GM18861 (cell line): ENCODE data around the gene PPP1R1B.

Experiments
- ATAC-seq: cut with Tn5 transposase; IDR thresholded peaks from one replicate; pipeline ENCODE4 v1.9.1; 2021; ENCODE audit not compliant: unreplicated experiment

Gene PPP1R1B

DNA sequence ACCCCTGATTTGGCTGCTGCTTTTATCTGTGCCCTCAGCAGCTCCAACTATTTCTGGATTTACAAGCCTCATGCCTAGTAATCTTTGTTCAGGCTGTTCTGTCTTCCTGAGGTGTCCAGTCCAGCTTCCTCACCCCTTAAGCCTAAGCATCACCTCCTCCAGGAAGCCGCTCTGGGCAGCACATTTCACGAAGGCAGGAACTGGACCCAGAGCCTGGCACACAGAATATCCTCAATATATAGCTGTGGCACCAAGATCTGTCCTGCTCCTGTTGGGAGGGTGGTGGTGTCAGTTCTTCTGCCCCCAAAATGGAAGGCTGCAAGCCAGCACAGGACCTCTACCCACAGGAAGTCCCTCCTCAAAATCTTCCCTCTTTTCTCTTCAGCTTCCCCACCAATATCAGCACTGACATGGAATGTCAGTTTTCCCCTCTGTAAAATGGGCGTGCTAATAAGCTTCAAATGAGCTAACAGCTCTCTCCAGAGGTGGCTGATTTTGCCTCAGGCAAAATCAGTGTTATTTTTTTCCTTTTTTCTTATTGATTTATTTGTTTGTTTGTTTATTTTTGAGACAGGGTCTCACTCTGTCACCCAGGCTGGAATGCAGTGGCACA lies 12.1 kb upstream of the PPP1R1B start:
- no peak for ATAC-seq

DNA sequence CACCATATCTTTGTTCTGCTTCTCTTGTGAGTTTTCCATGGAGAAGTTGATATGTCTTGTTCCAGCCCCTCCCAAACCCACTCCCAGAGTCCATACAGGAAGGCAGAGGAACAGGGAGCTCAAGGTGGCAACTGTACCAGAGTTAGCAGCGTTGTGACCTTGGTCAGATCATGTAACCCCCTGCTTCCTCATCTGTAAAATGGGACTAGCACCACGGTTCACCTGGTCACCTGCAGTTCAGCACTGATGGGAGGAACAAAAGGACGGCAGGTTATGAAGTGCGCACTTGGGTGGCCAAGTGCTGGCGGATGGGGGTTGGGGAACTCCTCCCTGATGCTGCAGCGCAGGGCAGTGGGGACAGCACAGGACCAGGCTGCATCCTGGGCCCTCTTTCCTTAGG lies 11.3 kb upstream of the PPP1R1B start:
- no peak for ATAC-seq

DNA sequence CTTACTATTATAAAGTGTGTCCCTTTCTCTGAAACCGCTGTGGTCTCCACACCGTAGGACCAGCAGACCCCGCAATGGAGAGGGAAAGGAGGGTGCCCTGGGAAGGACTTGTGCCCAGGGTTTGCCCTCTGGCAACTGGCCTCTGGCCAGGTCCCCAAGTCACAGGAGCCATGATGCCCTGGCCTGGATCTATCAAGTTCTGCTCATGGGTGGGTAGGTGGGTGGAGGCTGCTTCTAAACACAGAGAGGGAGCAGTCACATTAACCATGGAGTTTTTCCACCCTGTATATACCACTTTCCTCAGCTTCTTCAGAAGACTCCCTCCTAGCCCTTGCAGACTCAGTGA lies 9.7 kb upstream of the PPP1R1B start:
- no peak for ATAC-seq

DNA sequence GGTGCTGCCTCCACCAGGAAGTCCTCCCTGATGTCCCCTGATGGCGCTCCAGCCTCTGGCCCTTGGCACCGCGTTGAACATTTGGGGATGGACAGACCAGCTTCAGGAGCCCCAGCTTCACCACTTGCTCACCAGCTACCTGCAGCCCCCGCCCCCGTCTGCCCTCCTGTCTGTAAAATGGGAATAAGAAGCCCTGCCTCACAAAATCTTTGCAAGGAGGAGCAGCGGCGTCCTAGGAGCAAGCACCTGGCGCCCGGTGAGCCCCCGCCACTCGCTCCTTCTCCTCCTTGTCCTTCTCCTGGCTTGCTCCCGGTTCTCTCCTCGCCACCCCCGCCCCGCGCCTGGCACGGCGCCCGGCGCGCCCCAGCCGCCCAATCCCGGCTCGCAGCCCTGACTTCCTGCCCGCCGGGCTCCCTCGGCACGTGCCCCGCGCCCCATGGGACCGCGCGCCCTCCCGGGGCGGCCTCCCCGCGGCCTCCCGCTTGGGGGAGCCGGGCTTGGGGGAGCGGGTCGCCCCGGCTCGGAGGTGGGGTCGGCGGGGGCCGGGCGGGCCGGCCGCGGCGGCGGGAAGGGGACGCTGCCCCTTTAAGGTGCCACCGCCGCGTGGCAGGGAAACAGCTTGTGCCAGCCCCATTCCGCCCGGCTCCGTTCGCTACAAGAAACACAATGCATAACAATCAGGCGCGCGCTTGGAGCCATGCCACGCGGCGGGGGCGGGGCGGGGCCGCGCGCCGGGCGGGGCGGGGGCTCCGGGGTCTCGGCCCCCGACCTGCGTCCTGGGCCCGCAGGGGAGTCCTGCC lies 9.1 kb upstream of the PPP1R1B start:
- ATAC-seq, result no peak

DNA sequence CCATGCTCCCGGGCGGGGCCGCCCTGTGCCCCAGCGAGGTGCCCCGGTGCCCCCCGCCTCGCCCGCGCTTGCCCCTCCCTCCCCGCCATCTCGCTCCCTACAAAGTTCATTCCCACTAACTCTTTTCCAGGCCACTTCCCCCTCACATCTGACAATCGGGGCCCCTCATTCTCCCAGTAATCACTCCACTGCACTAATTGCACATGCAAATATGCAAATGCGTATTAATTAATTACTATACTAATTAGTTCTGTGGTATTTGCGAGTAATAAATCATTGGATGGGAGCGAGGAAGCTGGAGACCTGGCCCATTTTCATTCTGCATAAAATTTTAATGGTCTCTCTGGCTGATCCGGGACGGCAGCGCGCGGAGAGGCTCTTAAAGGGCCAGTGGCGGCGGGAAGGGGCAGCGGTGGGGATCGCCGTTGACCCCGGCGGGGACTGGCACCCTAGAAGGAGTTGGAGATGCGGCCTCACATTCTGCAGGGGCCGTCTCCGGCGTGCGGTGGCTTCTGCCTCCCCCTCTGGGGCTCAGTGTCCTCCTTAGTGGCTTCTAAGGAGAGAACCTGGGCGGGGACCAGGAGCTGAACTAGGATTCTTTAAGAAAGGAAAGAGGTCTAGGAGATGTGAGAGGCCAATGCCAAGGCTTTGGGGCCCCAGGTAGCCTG lies 8.4 kb upstream of the PPP1R1B start:
- ATAC-seq, result no peak

DNA sequence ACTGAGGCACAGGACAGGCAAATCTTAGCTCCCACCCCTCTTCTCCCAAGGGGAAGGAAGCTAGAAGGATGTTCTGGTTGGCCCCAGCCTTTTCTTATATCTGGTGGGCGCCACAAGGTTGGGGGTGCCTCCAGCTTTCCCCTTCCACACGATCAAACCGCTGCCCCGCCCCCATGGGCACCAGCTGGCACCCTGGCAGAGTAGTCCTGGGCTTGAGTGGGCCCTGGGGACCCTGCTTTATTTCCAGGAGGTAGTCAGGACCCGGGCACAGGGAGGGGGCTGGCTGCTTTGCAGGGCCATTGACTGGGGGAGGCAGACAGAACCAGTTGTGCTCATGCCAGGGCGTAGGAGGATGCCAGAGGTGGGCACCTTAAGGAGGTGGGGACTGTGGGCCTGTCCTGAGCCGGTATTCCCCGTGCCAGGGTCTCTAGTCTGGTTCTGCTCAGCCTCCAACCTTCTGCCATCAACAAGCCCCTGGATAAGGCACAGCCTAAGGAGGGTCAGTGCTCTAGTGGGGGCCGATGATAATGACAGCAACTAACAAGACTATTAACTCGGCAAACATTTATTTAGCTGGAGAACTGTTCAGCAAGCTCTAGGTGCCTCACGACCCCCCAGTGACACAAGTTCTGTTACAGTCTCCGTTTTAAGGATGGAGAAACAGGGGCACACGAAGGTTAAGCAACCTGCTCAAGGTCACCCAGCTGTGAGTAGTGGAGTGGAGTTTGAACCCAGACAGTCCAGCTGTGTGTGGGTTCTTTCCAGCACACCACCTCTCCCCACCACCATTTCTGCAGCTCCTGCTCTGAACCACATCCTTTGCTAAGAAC lies 7.6 kb upstream of the PPP1R1B start:
- no peak for ATAC-seq

DNA sequence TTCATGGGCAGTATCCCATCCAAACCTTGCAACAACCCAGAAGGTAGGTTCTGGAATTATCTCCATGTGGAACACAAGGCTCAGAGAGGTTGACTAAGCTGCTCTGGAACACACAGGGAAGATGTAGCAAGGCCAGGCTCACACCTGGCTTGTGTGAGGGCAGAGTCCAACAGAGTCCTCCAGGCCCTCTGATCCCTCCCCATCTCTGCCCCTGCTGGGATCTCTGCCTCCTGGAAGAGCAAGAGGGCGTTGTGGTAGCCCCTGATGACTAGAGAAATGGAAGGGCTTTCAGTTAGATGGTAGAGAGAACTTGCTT lies 7.0 kb upstream of the PPP1R1B start:
- no peak for ATAC-seq

DNA sequence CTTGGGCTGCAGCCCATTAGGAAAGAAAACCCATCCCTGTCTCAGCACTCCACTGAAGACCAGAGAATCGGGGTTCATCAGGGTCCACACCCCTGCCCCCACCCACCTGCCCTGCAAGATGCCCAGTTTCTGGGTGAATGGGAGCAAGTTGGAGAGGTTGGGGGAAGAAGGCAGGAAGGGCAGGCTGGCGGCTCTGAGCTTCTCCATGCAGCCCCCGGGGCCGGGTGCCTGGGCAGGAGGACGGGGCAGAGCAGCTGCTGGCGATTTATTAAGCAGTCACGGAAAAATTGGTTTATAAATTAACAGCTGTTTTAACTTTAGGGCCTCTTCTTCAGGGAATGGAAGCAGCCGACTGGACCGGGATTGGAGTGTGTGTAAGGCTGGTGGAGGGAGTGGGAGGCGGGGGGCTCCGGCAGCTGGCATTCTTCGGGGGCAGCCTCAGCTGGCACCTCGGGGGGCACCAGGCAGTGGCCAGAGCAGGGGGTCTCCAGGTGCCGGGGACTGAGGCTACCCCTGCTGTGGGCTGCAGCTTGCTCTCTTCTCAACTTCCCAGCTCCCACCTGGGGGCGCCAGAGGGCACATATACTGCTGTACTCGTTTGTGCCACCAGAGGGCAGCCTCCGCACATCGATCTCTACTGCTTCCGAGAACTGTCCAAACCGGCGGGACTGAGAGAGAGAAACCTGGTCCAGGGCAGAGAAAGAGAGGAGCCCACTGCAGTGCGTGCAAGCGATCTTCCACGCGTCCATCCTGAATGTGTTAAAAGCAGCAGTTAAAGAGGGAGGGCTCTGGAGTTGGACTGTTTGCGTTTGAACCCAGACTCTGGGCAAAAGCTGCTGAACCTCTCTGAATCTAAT lies 5.0 kb upstream of the PPP1R1B start:
- peak; percentile 33 for ATAC-seq

DNA sequence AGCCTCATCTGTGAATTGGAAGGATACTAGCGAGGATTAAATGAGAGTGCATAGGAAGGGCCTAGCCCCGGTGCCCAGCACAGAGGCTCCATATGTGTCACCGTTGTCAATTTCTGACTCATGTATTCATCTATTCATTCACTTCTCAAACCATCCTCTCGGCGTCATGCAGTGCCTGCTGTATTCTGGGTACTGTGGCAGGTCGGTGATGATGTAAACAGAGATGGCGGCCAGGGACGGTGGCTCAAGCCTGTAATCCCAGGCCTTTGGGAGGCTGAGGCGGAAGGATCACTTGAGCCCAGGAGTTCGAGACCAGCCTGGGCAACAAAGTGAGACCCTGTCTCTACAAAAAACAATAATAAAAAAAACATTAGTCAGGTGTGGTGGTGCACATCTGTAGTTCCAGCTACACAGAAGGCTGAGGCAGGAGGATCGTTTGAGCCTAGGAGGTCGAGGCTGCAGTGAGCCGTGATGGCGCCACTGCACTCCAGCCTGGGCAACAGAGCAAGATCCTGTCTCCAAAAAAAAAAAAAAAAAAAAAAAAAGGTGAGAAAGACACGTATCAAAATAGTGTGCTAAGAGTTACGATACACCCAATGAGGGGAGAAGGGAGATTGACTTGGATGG lies 4.3 kb upstream of the PPP1R1B start:
- peak; percentile 34 for ATAC-seq

DNA sequence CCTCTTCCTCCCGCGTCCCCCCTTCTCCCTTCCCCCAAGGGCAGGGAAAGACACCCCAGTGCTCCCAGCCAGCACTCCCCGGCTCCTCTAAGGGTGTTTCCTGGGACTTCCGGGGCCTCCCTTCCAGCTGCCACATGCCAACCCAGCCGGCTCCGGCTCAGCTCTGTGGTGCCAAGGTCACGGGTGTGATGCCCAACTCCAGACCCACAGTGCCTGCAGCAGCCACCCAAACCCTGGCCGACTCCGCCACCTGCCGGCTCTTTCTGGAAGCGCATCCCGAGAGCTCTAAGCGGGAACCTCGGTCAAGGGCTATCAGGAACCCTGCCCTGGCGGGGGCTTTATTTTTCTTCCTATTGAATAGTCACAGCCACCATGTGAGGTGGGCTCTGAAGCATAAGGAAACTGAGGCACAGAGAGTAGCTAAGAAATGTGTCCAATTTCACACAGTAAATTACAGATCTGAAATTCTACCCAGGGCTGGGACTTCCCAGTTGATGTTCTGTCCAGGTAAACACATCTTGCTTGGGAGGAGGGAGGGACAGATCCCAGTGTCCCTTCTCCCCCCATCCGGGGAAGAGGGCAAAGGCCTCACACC lies 3.3 kb upstream of the PPP1R1B start:
- no peak for ATAC-seq

DNA sequence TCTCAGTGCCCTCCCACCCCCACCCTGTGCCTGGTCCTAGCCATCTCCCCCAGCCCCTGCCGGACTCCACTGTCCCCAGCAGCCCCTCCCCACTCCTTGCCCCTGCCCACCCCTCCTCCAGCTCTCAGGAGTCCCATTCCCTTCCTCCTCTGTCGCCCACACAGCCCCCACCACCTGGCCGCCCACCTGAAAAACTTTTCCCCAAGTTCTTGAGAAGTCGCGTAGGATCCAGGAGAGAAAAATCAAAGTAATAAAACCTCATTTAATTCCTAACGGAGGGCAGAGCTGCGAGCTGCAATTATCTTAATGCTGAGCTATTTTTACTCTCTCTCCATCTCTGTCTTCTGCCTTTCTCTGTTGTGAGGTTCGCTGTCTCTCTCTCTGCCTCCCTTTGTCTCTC lies 2.4 kb upstream of the PPP1R1B start:
- no peak for ATAC-seq

DNA sequence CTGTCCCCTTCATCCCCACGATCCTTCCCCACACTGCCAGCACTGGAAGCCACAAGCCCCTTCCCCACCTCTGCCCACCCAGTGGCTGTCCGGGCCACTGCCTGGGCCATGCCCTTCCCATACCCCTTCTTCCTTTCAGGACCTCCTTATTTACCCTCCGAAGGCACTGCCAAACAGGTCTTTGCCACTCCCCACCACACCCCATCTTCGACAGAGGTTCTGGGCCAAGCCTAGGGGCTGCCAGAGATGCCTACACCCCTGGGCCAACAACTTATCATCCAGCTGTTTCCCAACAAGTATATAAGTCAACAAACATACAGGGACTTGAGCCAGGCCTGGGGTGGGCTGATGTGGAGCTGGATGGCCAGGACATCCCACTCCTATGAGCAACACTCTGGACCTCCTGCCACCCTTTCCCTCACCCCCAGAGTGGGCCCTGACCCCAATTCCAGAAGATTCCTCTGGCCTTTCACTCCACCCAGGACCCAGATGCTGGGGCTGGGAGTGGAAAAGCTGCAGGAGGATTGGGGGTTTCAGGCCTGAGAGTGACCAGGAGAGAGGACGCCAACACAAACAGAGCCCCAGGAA lies 1.5 kb upstream of the PPP1R1B start:
- ATAC-seq, result no peak

DNA sequence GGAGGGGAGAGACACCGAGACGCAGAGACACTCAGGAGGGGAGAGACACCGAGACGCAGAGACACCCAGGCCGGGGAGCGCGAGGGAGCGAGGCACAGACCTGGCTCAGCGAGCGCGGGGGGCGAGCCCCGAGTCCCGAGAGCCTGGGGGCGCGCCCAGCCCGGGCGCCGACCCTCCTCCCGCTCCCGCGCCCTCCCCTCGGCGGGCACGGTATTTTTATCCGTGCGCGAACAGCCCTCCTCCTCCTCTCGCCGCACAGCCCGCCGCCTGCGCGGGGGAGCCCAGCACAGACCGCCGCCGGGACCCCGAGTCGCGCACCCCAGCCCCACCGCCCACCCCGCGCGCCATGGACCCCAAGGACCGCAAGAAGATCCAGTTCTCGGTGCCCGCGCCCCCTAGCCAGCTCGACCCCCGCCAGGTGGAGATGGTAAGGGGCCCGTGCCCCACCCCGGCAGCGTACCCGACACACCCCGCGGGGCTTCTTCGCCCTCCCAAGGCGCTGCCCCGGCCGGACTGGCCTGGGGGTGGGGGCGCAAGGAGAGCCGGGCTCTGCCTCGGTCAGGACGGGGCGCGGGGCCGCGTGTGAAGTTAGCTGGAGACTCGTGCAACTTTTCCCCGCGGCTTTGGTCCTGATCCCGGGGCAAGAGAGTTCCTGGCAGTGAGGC lies 427 bp downstream of the PPP1R1B start:
- no peak for ATAC-seq

DNA sequence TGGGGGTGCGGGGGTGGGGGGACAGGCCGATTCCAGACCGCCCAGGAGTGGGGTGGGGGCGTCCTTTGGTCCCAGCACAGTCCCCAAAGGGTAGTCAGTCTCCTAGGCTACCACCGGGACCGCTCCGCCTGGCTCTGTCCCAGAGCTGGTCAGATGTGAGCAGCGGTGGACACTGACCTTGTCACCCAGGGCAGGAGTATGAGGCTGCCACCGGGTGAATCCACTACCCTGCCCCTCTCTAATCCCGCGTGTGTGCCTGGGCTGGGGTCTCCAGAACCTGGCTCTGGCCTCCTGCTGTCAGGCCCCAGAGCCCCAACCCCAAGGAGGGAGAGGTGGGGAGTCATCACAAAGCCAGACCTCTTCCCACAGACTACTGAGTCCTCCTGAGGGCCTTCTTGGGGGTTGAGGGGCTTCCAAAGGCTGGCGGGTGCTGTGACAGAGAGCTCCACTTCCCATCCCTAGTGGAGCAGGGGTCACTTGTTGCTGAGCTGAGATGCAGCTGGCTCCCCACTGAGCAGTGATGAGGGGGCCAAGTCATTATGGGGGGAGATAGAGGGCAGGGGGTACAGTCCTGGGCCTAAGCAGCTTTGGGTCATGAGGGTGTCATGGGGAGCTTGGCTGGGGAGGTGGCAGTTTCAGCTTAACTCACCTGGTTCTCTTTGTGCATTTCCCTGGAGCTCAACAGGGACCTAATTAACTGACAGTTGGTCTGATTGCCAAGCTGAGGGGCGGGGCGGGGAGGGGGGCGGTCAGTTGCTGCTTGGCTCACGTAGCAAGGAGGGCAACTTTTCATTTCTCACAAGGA lies 1.2 kb downstream of the PPP1R1B start:
- no peak for ATAC-seq

DNA sequence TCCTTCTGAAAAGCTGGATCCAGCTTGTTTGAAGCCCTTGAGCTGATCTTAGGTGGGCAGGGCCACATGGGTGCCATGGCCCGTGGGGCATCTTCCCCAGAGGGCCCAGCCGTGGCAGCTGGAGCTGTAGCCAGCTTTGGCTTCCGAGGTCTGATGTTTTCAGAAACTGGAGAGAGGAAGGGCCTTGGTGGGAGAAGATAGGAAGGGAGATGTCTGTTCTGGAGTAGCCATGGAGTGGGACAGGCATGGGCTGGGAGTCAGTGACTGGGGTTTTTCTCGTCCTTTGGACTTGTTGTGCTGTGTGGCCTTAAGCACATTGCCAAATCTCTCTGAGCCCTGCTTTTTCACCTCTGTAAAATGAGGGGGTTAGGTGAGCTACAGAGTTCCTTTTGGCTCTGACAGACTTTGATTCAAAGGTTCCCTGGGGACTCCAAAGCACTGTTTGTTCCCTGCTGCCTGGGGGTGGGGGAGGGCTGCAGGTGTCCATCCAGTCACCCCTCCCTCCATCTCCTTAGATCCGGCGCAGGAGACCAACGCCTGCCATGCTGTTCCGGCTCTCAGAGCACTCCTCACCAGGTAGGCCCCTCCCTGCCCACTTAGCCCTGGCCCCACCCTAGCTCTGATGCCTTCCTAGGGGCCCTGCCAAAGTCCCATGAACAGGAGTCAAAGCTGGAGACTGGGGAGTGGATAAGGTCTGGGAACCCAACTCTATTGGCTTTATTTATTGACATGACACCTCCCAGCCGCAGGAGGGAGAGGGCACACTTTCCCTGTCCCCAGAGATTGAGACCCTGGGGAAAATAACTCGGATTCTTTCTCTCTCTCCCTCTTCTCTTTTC lies 2.1 kb downstream of the PPP1R1B start:
- no peak for ATAC-seq

DNA sequence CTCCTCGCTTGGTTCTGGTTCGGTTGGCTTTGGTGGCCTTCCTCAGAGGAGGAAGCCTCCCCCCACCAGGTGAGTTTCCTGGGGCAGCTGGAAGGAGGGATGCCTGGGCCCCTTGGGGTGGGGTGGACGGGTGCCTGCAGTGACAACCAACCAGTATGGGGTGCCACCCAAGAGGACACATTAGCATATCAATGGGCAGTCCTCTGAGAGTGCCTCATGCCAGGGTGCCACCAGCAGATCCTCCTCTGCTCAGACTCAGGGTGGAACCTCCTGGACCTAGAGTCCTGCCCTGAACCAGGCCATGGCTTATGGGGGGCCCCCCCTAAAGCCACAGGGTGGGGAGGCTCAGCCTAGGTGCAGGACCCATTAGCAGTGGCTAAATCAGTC lies 2.7 kb downstream of the PPP1R1B start:
- no peak for ATAC-seq

DNA sequence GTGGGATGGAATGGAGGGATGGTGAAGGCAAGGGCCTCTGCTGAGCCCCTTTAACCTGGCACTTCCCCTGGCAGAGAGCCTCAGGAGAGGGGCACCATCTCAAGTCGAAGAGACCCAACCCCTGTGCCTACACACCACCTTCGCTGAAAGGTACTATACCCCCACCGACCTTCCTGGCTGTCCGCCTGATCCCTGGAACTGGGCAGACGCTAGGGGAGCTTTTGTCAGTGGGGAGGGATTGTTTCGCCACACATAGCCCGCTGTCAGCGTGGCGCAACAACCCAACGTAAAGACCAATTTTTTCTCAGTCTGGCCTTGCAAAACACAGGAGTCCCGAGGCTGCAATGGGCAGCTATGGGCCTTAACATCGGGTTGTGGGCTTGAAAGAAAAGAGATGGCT lies 3.1 kb downstream of the PPP1R1B start:
- ATAC-seq, result no peak
